ENCODE results near the gene PFN2. TPM values are rescaled to one million over a fixed set of nuclear protein-coding genes. Genes with fewer than 3 reads are reported as not detected.
A peak's percentile ranks its signal among the peaks of the same experiment; 100 is the strongest.
"Not testable (repeated sequence)": the region's sequence is repeated elsewhere in the genome, so short reads cannot be mapped to it uniquely, and the experiment has no call there.

The PFN2 gene
- 51.0 TPM for total RNA-seq

GRCh38 chr3:149970716-149971402 lies at the start of gene PFN2:
Gene PFN2, minus strand, starts transcription at chr3:149970895. Its CDS starts 39 bp downstream, at chr3:149970856.
- ATAC-seq: peak; percentile 74

- no peak for ATAC-seq
Observed at GRCh38 chr3:150015901-150016300, 45.2 kb upstream of the PFN2 start.

GRCh38 chr3:150014782-150015181 lies 44.1 kb upstream of the PFN2 start:
- no peak for ATAC-seq

- ATAC-seq: no peak
Observed at GRCh38 chr3:150013801-150014200, 43.1 kb upstream of the PFN2 start.

- ATAC-seq: no peak
Observed at GRCh38 chr3:150006794-150007193, 36.1 kb upstream of the PFN2 start.

GRCh38 chr3:150005243-150006112 lies 34.8 kb upstream of the PFN2 start:
- no peak for ATAC-seq

GRCh38 chr3:150000641-150001040 lies 29.9 kb upstream of the PFN2 start:
- ATAC-seq: no peak

- ATAC-seq: no peak
Observed at GRCh38 chr3:149999421-149999820, 28.7 kb upstream of the PFN2 start.

- ATAC-seq: no peak
Observed at GRCh38 chr3:149998946-149999345, 28.3 kb upstream of the PFN2 start.

GRCh38 chr3:149992416-149993058 lies 21.8 kb upstream of the PFN2 start:
- ATAC-seq: no peak

- ATAC-seq: no peak
Observed at GRCh38 chr3:149990423-149990948, 19.8 kb upstream of the PFN2 start.

GRCh38 chr3:149989307-149989706 lies 18.6 kb upstream of the PFN2 start:
- ATAC-seq: no peak

- no peak for ATAC-seq
Observed at GRCh38 chr3:149983628-149984027, 12.9 kb upstream of the PFN2 start.

GRCh38 chr3:149983053-149983452 lies 12.4 kb upstream of the PFN2 start:
- ATAC-seq: not testable (repeated sequence)

- peak; percentile 91 for ATAC-seq
Observed at GRCh38 chr3:149981979-149982378, 11.3 kb upstream of the PFN2 start.

- ATAC-seq: no peak
Observed at GRCh38 chr3:149977386-149977785, 6.7 kb upstream of the PFN2 start.

GRCh38 chr3:149975919-149976318 lies 5.2 kb upstream of the PFN2 start:
- no peak for ATAC-seq

GRCh38 chr3:149971403-149972075 lies 844 bp upstream of the PFN2 start:
- peak; percentile 45 for ATAC-seq

GRCh38 chr3:149969940-149970715 lies 567 bp downstream of the PFN2 start:
- ATAC-seq: peak; percentile 77

GRCh38 chr3:149969110-149969939 lies 1.4 kb downstream of the PFN2 start:
- peak; percentile 48 for ATAC-seq

- no peak for ATAC-seq
Observed at GRCh38 chr3:149968216-149968615, 2.5 kb downstream of the PFN2 start.

All from esophagus mucosa (tissue), 1 donor.